Progenitor cell of endocrine pancreas (in vitro differentiated cells): ENCODE results near the gene RASA3. TPM values are rescaled to one million over a fixed set of nuclear protein-coding genes. Genes with fewer than 3 reads are reported as not detected.

ENCODE experiments used
- DNase-seq: peaks from one replicate; pipeline ENCODE4 v3.0.0; 2021; ENCODE audit warnings: low spot score; ENCODE audit not compliant: unreplicated experiment
- H3K27ac Mint-ChIP-seq: 2 replicates; pipeline ENCODE4 v1.8.0; 2021; ENCODE audit warnings: mild to moderate bottlenecking, moderate library complexity, mixed read lengths
- H3K27me3 Mint-ChIP-seq: 2 replicates; pipeline ENCODE4 v1.8.0; 2021; ENCODE audit warnings: mixed read lengths
- H3K36me3 Mint-ChIP-seq: 2 replicates; pipeline ENCODE4 v1.8.0; 2022; ENCODE audit warnings: mixed read lengths; ENCODE audit not compliant: insufficient read depth
- H3K4me1 Mint-ChIP-seq: 2 replicates; pipeline ENCODE4 v1.8.0; 2021; ENCODE audit warnings: low read depth, mixed read lengths
- H3K4me3 Mint-ChIP-seq: 2 replicates; pipeline ENCODE4 v1.8.0; 2021; ENCODE audit warnings: low read depth, mild to moderate bottlenecking, moderate library complexity, mixed read lengths
- H3K9me3 Mint-ChIP-seq: 2 replicates; pipeline ENCODE4 v1.8.0; 2021; ENCODE audit warnings: low read depth, mixed read lengths
- total RNA-seq: library from RNA; stranded (reverse); gene quantifications from 2 replicates; pipeline ENCODE4 v1.2.1, GENCODE V29; 2021
- TF ChIP-seq, protein P1 (sequence below): fragments of 200-600 bp; sonication (generic); IDR thresholded peaks from one replicate; pipeline ENCODE4 v1.5.0; 2021; ENCODE audit warnings: antibody characterized with exemption, mild to moderate bottlenecking; ENCODE audit not compliant: unreplicated experiment

RASA3 gene
- total RNA-seq, 1 donor from 2014 or later: 6.3 TPM

GRCh38 chr13:114031631-114032030, 100.8 kb downstream of the RASA3 start:
- Mint-ChIP-seq H3K4me3 (no peak overlapping the region), H3K27ac (peak overlapping the region; percentile 74), H3K4me1 (peaks cover 13% of the 10 kb centered on the region), H3K36me3 (peaks cover 2% of the 10 kb centered on the region), H3K9me3 (no peaks in the 10 kb centered on the region), H3K27me3 (no peaks in the 10 kb centered on the region)
- no peak for DNase-seq
- TF ChIP-seq, protein P1, sequence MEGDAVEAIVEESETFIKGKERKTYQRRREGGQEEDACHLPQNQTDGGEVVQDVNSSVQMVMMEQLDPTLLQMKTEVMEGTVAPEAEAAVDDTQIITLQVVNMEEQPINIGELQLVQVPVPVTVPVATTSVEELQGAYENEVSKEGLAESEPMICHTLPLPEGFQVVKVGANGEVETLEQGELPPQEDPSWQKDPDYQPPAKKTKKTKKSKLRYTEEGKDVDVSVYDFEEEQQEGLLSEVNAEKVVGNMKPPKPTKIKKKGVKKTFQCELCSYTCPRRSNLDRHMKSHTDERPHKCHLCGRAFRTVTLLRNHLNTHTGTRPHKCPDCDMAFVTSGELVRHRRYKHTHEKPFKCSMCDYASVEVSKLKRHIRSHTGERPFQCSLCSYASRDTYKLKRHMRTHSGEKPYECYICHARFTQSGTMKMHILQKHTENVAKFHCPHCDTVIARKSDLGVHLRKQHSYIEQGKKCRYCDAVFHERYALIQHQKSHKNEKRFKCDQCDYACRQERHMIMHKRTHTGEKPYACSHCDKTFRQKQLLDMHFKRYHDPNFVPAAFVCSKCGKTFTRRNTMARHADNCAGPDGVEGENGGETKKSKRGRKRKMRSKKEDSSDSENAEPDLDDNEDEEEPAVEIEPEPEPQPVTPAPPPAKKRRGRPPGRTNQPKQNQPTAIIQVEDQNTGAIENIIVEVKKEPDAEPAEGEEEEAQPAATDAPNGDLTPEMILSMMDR: no peak

DNA sequence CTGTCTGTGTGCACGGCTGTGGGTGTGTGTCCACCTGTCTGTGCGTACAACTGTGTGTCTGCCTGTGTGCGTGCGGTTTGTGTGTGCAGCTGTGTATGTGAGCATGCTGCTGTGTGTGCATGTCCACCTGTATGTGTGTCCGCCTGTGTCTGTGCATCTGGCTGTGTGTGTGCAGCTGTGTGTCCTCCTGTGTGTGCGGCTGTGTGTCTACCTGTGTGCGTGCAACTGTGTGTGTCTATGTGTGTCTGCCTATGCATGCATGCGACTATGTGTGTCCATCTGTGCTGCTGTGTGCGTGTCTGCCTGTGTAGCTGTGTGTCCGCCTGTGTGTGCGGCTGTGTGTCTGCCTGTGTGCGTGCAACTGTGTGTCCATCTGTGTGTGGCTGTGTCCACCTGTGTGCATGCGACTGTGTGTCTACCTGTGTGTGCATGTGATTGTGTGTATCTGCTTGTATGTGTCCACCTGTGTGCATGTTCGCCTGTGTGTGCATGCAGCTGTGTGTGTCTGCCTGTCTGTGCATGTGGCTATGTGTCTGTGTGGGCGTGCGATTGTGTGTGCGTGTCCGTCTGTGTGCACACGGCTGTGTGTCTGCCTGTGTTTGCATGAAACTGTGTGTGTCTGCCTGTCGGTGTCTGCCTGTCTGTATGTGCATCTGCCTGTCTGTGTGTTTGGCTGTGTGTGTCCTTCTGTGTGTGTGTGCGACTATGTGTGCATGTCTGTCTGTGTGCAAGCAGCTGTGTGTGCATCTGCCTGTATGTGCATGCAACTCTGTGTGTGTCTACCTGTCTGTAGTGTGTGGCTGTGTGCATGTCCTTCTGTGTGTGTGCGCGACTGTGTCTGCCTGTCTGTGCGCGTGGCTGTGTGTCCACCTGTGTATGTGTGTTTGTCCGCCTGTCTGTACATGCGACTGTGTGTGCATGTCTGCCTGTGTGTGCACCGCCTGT, 101.5 kb downstream of the RASA3 start:
- Mint-ChIP-seq H3K36me3 (peaks cover 2% of the 10 kb centered on the region), H3K4me1 (peaks cover 13% of the 10 kb centered on the region), H3K4me3 (no peak overlapping the region), H3K9me3 (no peaks in the 10 kb centered on the region), H3K27me3 (no peaks in the 10 kb centered on the region), H3K27ac (peak overlapping the region; percentile 11)
- TF ChIP-seq, protein P1: no peak
- DNase-seq: no peak

- H3K27ac Mint-ChIP-seq: peak overlapping the region; percentile 64
- H3K4me1 Mint-ChIP-seq: peaks cover 13% of the 10 kb centered on the region
Measured at GRCh38 chr13:114029866-114030625, 102.4 kb downstream of the RASA3 start.

GRCh38 chr13:114027826-114028225, 104.6 kb downstream of the RASA3 start:
- Mint-ChIP-seq H3K36me3 (peaks cover 2% of the 10 kb centered on the region), H3K9me3 (no peaks in the 10 kb centered on the region), H3K4me1 (peaks cover 6% of the 10 kb centered on the region), H3K27me3 (no peaks in the 10 kb centered on the region), H3K4me3 (no peak overlapping the region), H3K27ac (no peak overlapping the region)
- TF ChIP-seq, protein P1: no peak
- no peak for DNase-seq

More at GRCh38 chr13:114029866-114030625, 102.4 kb downstream of the RASA3 start:
- TF ChIP-seq, protein P1: no peak
- H3K27me3 Mint-ChIP-seq: no peaks in the 10 kb centered on the region
- H3K36me3 Mint-ChIP-seq: peaks cover 2% of the 10 kb centered on the region
- no peaks in the 10 kb centered on the region for H3K9me3 Mint-ChIP-seq
- no peak overlapping the region for H3K4me3 Mint-ChIP-seq
- no peak for DNase-seq

- Mint-ChIP-seq H3K36me3 (peaks cover 2% of the 10 kb centered on the region), H3K4me1 (peaks cover 3% of the 10 kb centered on the region), H3K27me3 (no peaks in the 10 kb centered on the region), H3K4me3 (no peak overlapping the region), H3K27ac (no peak overlapping the region), H3K9me3 (no peaks in the 10 kb centered on the region)
- TF ChIP-seq, protein P1: no peak
- no peak for DNase-seq
Measured at GRCh38 chr13:114027046-114027715, 105.2 kb downstream of the RASA3 start.
